ENCODE results near the gene NCAPD3. TPM values are rescaled to one million over a fixed set of nuclear protein-coding genes. Genes with fewer than 3 reads are reported as not detected.

Gene NCAPD3, protein sequence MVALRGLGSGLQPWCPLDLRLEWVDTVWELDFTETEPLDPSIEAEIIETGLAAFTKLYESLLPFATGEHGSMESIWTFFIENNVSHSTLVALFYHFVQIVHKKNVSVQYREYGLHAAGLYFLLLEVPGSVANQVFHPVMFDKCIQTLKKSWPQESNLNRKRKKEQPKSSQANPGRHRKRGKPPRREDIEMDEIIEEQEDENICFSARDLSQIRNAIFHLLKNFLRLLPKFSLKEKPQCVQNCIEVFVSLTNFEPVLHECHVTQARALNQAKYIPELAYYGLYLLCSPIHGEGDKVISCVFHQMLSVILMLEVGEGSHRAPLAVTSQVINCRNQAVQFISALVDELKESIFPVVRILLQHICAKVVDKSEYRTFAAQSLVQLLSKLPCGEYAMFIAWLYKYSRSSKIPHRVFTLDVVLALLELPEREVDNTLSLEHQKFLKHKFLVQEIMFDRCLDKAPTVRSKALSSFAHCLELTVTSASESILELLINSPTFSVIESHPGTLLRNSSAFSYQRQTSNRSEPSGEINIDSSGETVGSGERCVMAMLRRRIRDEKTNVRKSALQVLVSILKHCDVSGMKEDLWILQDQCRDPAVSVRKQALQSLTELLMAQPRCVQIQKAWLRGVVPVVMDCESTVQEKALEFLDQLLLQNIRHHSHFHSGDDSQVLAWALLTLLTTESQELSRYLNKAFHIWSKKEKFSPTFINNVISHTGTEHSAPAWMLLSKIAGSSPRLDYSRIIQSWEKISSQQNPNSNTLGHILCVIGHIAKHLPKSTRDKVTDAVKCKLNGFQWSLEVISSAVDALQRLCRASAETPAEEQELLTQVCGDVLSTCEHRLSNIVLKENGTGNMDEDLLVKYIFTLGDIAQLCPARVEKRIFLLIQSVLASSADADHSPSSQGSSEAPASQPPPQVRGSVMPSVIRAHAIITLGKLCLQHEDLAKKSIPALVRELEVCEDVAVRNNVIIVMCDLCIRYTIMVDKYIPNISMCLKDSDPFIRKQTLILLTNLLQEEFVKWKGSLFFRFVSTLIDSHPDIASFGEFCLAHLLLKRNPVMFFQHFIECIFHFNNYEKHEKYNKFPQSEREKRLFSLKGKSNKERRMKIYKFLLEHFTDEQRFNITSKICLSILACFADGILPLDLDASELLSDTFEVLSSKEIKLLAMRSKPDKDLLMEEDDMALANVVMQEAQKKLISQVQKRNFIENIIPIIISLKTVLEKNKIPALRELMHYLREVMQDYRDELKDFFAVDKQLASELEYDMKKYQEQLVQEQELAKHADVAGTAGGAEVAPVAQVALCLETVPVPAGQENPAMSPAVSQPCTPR (N-terminal part only)
- total RNA-seq = 10 to 100 TPM; 42.6 to 45.5 TPM
- 36.3 TPM for polyA plus RNA-seq (2013, experiment 1 of 2)
- polyA plus RNA-seq (2013, experiment 2 of 2) = 34.4 TPM
- long read RNA-seq, experiment 1, full-length matches to known transcripts = 3 of 15 reads
- long read RNA-seq, experiment 1, partial matches to known transcripts = 6 of 15 reads
- long read RNA-seq, experiment 1, other reads (novel, unspliced or antisense) = 6 of 15 reads
- long read RNA-seq, experiment 2, full-length matches to known transcripts = 27 of 45 reads
- long read RNA-seq, experiment 2, partial matches to known transcripts = 13 of 45 reads
- long read RNA-seq, experiment 2, other reads (novel, unspliced or antisense) = 5 of 45 reads
- long read RNA-seq, experiment 3, full-length matches to known transcripts = 113 of 163 reads
- long read RNA-seq, experiment 3, partial matches to known transcripts = 23 of 163 reads
- long read RNA-seq, experiment 3, other reads (novel, unspliced or antisense) = 27 of 163 reads
- long read RNA-seq, experiment 4, partial matches to known transcripts = 2 of 4 reads
- long read RNA-seq, experiment 4, other reads (novel, unspliced or antisense) = 2 of 4 reads

GRCh38 chr11:134223836-134224709 lies at the start of gene NCAPD3, which contains the start of gene VPS26B:
NCAPD3 (minus strand) TSS chr11:134223967; CDS start chr11:134223926, 41 bp downstream.
VPS26B (plus strand) TSS chr11:134224671; CDS start chr11:134225123, 452 bp downstream.
- H3K36me3 Mint-ChIP-seq (ENCODE audit: low read depth) = peaks cover 14% of the 10 kb centered on the region
- no peaks in the 10 kb centered on the region for H3K9me3 ChIP-seq (ENCODE audit: control insufficient read depth, low read length)
- H3K36me3 ChIP-seq (ENCODE audit: control insufficient read depth, insufficient read depth, low read length) = peaks cover 16% of the 10 kb centered on the region
- peak within 1 kb of the TSS; percentile 93 for H3K4me3 ChIP-seq (ENCODE audit: low read length)
- H3K27me3 ChIP-seq (ENCODE audit: control insufficient read depth, insufficient read depth, low read length, poor library complexity, severe bottlenecking) = no peaks in the 10 kb centered on the region
- WGBS, 2 experiments (ENCODE audit: insufficient coverage in 1 of 2, insufficient read length in 1 of 2) = 0% methylated on average over 41 to 89 of the region's 89 CpGs
- TF ChIP-seq, protein P1, sequence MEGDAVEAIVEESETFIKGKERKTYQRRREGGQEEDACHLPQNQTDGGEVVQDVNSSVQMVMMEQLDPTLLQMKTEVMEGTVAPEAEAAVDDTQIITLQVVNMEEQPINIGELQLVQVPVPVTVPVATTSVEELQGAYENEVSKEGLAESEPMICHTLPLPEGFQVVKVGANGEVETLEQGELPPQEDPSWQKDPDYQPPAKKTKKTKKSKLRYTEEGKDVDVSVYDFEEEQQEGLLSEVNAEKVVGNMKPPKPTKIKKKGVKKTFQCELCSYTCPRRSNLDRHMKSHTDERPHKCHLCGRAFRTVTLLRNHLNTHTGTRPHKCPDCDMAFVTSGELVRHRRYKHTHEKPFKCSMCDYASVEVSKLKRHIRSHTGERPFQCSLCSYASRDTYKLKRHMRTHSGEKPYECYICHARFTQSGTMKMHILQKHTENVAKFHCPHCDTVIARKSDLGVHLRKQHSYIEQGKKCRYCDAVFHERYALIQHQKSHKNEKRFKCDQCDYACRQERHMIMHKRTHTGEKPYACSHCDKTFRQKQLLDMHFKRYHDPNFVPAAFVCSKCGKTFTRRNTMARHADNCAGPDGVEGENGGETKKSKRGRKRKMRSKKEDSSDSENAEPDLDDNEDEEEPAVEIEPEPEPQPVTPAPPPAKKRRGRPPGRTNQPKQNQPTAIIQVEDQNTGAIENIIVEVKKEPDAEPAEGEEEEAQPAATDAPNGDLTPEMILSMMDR (conservative IDR thresholded peaks at IDR 0.05) = no peak
- H3K27ac ChIP-seq (ENCODE audit: low read depth, low read length) = peak within 1 kb of the TSS; percentile 76
- H3K27ac Mint-ChIP-seq = peak within 1 kb of the TSS; percentile 89
- H3K9me3 Mint-ChIP-seq = no peaks in the 10 kb centered on the region
- DNase-seq = peak; percentile 99
- H3K4me3 Mint-ChIP-seq = peak within 1 kb of the TSS; percentile 72
- peaks cover 12% of the 10 kb centered on the region for H3K4me1 ChIP-seq (ENCODE audit: control insufficient read depth, insufficient read depth, low read length)
- peaks cover 14% of the 10 kb centered on the region for H3K4me1 Mint-ChIP-seq
- H3K27me3 Mint-ChIP-seq (ENCODE audit: insufficient read depth) = no peaks in the 10 kb centered on the region
- peak within 1 kb of the TSS; percentile 61 for H3K9ac ChIP-seq (ENCODE audit: extremely low read depth, low read length, poor library complexity, severe bottlenecking)

- no peaks in the 10 kb centered on the region for H3K9me3 ChIP-seq (ENCODE audit: control insufficient read depth, low read length)
- peaks cover 21% of the 10 kb centered on the region for H3K4me1 Mint-ChIP-seq
- no peaks in the 10 kb centered on the region for H3K36me3 ChIP-seq (ENCODE audit: control insufficient read depth, insufficient read depth, low read length)
- no peaks in the 10 kb centered on the region for H3K4me1 ChIP-seq (ENCODE audit: control insufficient read depth, insufficient read depth, low read length)
- TF ChIP-seq, protein P1 (conservative IDR thresholded peaks at IDR 0.05) = no peak
- peaks cover 60% of the 10 kb centered on the region for H3K27me3 ChIP-seq (ENCODE audit: control insufficient read depth, insufficient read depth, low read length, poor library complexity, severe bottlenecking)
- peaks cover 20% of the 10 kb centered on the region for H3K27me3 Mint-ChIP-seq (ENCODE audit: insufficient read depth)
- H3K4me3 ChIP-seq (ENCODE audit: low read length) = no peak overlapping the region
- no peak overlapping the region for H3K9ac ChIP-seq (ENCODE audit: extremely low read depth, low read length, poor library complexity, severe bottlenecking)
- H3K4me3 Mint-ChIP-seq = peak overlapping the region; percentile 84
- no peaks in the 10 kb centered on the region for H3K9me3 Mint-ChIP-seq
- whole genome bisulfite sequencing, 2 experiments (ENCODE audit: insufficient coverage in 1 of 2, insufficient read length in 1 of 2) = 30% methylated on average over 3 of the region's 3 CpGs; no CpG with 5 or more reads in 1 of the 2 experiments
- no peak overlapping the region for H3K27ac ChIP-seq (ENCODE audit: low read depth, low read length)
- H3K36me3 Mint-ChIP-seq (ENCODE audit: low read depth) = no peaks in the 10 kb centered on the region
- no peak for DNase-seq
- no peak overlapping the region for H3K27ac Mint-ChIP-seq
Observed at GRCh38 chr11:134273317-134273712, 49.5 kb upstream of the NCAPD3 start.
